Smooth muscle cell of the pulmonary artery (primary cell): Measurements from ENCODE around the gene SNX19. TPM values are rescaled to one million over a fixed set of nuclear protein-coding genes. Genes with fewer than 3 reads are reported as not detected.

Experiments
- total RNA-seq: library from RNA; depleted of rRNA; stranded (reverse); fragments of >200 nt; gene quantifications from 2 replicates; pipeline ENCODE4 v1.2.3, GENCODE V29; 2014

Gene SNX19
- 85.3 and 108 TPM in 2 replicates for total RNA-seq

GRCh38 chr11:130916238-130916855, at the start of gene SNX19:
TSS of gene SNX19 (minus strand) at chr11:130916479. CDS start at chr11:130915939, 540 bp downstream.

